Sigmoid colon (tissue), 7 donors: ENCODE results near the gene TMPRSS9. TPM values are rescaled to one million over a fixed set of nuclear protein-coding genes. Genes with fewer than 3 reads are reported as not detected.

Source experiments
- DNase-seq: peaks from one replicate; pipeline ENCODE4 v3.0.0-alpha.2; 2019
- H3K27ac ChIP-seq, 4 donors: fragments of 200-600 bp; sonication (generic); one replicate each; pipeline ENCODE4 v1.5.1; 2016 to 2019; ENCODE audit warnings: mild to moderate bottlenecking in 1 of 4
- H3K27me3 ChIP-seq, 3 donors: fragments of 200-600 bp; sonication (generic); one replicate each; pipeline ENCODE4 v1.5.1; 2019; ENCODE audit warnings: mild to moderate bottlenecking in 1 of 3
- H3K36me3 ChIP-seq, 4 donors: fragments of 200-600 bp; sonication (generic); one replicate each; pipeline ENCODE4 v1.5.1; 2016 to 2019
- H3K4me1 ChIP-seq, 4 donors: fragments of 200-600 bp; sonication (generic); one replicate each; pipeline ENCODE4 v1.5.1; 2017 to 2019
- H3K4me3 ChIP-seq, 4 donors: fragments of 200-600 bp; sonication (generic); one replicate each; pipeline ENCODE4 v1.5.1; 2017 to 2019; ENCODE audit warnings: mild to moderate bottlenecking in 2 of 4, moderate library complexity in 1 of 4
- H3K9me3 ChIP-seq, 4 donors: fragments of 200-600 bp in 3 of 4; sonication (generic) in 3 of 4; one replicate each; pipeline versions ENCODE4 v1.5.1 to v1.6.1; 2013 to 2019
- CTCF ChIP-seq, 4 experiments: fragments of 450-650 bp in 3 of 4; fragments of 200-600 bp in 1 of 4; IDR thresholded peaks; one replicate each; pipeline ENCODE4 v1.5.1; 2016 to 2019; ENCODE audit warnings: antibody characterized with exemption in 4 of 4, mild to moderate bottlenecking in 3 of 4, moderate library complexity in 2 of 4
- EP300 ChIP-seq, 4 donors: sonication (generic); formaldehyde crosslinking; IDR thresholded peaks; one replicate each; pipeline ENCODE4 v1.6.1; 2017; ENCODE audit warnings: antibody characterized with exemption in 4 of 4
- POLR2A ChIP-seq, 2 donors: fragments of 450-650 bp; IDR thresholded peaks; one replicate each; pipeline ENCODE4 v1.6.1; 2016; ENCODE audit warnings: antibody characterized with exemption in 2 of 2, mild to moderate bottlenecking in 2 of 2, moderate library complexity in 2 of 2
- POLR2AphosphoS5 ChIP-seq, 4 donors: sonication (generic); formaldehyde crosslinking; IDR thresholded peaks; one replicate each; pipeline ENCODE4 v1.6.1; 2017; ENCODE audit warnings: antibody characterized with exemption in 4 of 4
- WGBS, 2 donors: extraction: QIAGEN DNeasy Blood & Tissue Kit; methylation state at CpG; one replicate each; pipeline ENCODE4 v1.1.7; 2013; 5-methylcytosine and 5-hydroxymethylcytosine counted together
- intact Hi-C: fragments of 100-400 bp; cut with DNase I; formaldehyde crosslinking; loops from one replicate; pipeline ENCODE4 v1.15.1; 2023
- polyA plus RNA-seq, 3 donors: library from polyadenylated mRNA; stranded (reverse); fragments of 200-250 nt; gene quantifications; one replicate each; pipeline ENCODE4 v1.2.3, GENCODE V29; 2013
- total RNA-seq, 4 donors: library from RNA; depleted of rRNA; stranded (reverse); fragments of >200 nt; gene quantifications; one replicate each; pipeline ENCODE4 v1.1.0, GENCODE V29; 2016
- donor health status: healthy with polysubstance abuse.
- donor health status: Bipolar disorder and iron deficiency.
- donor health status: healthy.

The TMPRSS9 gene
- total and polyA plus RNA-seq, 7 donors = 0.16 to 0.68 (median 0.27) TPM; not detected in 3

DNA sequence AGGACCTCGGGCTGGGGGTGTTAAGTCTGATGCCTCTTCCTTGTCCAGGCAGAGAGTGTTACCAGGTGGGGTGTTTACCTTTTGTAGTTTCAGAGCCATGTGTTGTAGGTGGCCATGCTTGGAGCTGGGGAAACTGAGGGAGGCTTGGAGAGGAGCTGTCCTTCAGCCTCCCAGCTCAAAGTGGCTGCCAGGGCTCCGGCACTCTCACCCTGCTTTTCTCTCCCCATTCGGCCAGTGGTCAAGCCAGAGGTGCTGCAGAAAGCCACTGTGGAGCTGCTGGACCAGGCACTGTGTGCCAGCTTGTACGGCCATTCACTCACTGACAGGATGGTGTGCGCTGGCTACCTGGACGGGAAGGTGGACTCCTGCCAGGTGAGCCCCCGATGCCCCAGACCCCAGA is 50.0 kb downstream of the TMPRSS9 start:
- Histone ChIP-seq H3K36me3 (no peaks in the 10 kb centered on the region), H3K4me1 (no peaks in the 10 kb centered on the region), H3K9me3 (no peaks in the 10 kb centered on the region), H3K27me3 (peaks cover 0 to 11% (median 0%) of the 10 kb centered on the region in 3 donors), H3K27ac (no peak overlapping the region), H3K4me3 (no peak overlapping the region)
- WGBS, 2 donors = 94 to 97% methylated on average over 7 of the region's 7 CpGs
- TF ChIP-seq EP300 (IDR thresholded peaks at IDR 0.05) (no peak), POLR2A (IDR thresholded peaks at IDR 0.05) (no peak), POLR2AphosphoS5 (IDR thresholded peaks at IDR 0.05) (no peak), CTCF (IDR thresholded peaks at IDR 0.05) (no peak)
- intact Hi-C loops = no loop called here
- DNase-seq = no peak

DNA sequence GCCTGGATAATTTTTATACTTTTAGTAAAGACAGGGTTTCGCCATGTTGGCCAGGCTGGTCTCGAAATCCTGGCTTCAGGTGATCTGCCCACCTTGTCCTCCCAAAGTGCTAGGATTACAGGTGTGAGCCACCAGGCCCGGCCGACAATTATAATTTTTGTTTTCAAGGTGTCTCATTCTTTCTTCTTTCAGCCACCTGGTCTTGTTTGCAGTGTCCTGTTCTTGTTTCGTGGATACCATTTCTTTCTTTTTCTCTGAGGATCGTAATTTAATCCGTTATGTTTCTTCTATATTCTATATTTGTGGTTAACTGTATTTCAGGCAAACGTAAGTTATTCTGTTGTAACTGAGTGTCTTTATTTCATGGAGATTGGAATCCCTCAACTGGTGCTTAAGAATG is 51.6 kb downstream of the TMPRSS9 start:
- Histone ChIP-seq H3K27ac (no peak overlapping the region), H3K27me3 (peaks cover 0 to 11% (median 0%) of the 10 kb centered on the region in 3 donors), H3K36me3 (peaks cover 0 to 5% (median 2%) of the 10 kb centered on the region in 4 donors), H3K4me1 (no peaks in the 10 kb centered on the region), H3K9me3 (no peaks in the 10 kb centered on the region), H3K4me3 (no peak overlapping the region)
- intact Hi-C loops = no loop called here
- no peak for TF ChIP-seq EP300 (IDR thresholded peaks at IDR 0.05)
- no peak for TF ChIP-seq CTCF (IDR thresholded peaks at IDR 0.05)
- no peak for TF ChIP-seq POLR2AphosphoS5 (IDR thresholded peaks at IDR 0.05)
- TF ChIP-seq POLR2A (IDR thresholded peaks at IDR 0.05) = no peak
- 92 to 93% methylated on average over 8 of the region's 8 CpGs for WGBS, 2 donors
- DNase-seq = no peak

DNA sequence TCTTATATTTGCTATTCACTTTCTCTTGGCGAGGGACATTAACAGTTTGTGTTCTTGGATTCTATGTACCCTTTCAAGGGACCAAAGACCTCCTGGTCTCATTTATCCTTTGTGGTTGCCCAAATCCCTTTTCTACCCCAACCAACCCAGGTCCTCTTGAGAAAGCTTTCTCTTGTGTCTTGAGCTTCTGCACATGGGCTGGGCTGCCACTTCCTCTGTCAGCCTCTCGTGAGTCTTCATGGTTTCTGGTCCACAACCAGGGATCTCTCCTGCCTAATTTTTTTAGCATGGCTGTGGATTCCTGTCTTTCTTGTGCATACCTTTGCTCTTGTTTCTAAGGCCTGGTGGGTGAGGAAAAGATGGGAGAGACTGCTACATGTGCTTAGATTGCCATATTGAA is 52.4 kb downstream of the TMPRSS9 start:
- Histone ChIP-seq H3K4me1 (no peaks in the 10 kb centered on the region), H3K36me3 (peaks cover 0 to 11% (median 2%) of the 10 kb centered on the region in 4 donors), H3K27ac (no peak overlapping the region), H3K4me3 (no peak overlapping the region), H3K9me3 (no peaks in the 10 kb centered on the region), H3K27me3 (peaks cover 0 to 11% (median 0%) of the 10 kb centered on the region in 3 donors)
- no peak for DNase-seq
- intact Hi-C loops = no loop called here
- TF ChIP-seq POLR2A (IDR thresholded peaks at IDR 0.05) (no peak), CTCF (IDR thresholded peaks at IDR 0.05) (no peak), EP300 (IDR thresholded peaks at IDR 0.05) (no peak), POLR2AphosphoS5 (IDR thresholded peaks at IDR 0.05) (no peak)
- WGBS, 2 donors = 51 to 53% methylated on average over 2 of the region's 2 CpGs

DNA sequence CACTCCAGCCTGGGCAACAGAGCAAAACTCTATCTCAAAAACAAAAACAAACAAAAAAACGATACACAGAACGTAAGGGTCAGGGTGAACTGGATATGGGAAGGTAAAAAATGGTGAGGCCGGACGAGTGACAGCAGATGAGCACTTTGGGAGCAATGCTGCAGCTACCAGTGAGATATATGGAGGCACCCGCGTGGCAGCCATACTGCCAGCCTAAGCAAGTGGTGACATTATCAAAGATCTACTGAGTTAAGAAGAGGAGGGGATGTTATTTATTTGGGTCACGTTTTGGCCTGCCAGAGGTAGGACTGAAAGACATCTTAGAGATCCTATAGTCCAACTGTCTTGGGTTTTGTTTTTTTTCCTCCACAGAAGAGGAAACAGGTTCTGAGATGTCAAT is 53.1 kb downstream of the TMPRSS9 start:
- Histone ChIP-seq H3K4me1 (no peaks in the 10 kb centered on the region), H3K27me3 (peaks cover 0 to 9% (median 0%) of the 10 kb centered on the region in 3 donors), H3K27ac (no peak overlapping the region), H3K4me3 (no peak overlapping the region), H3K36me3 (peaks cover 0 to 16% (median 2%) of the 10 kb centered on the region in 4 donors), H3K9me3 (no peaks in the 10 kb centered on the region)
- no peak for DNase-seq
- 66 to 88% methylated on average over 7 of the region's 7 CpGs for WGBS, 2 donors
- no peak for TF ChIP-seq EP300 (IDR thresholded peaks at IDR 0.05)
- no peak for TF ChIP-seq CTCF (IDR thresholded peaks at IDR 0.05)
- no peak for TF ChIP-seq POLR2AphosphoS5 (IDR thresholded peaks at IDR 0.05)
- intact Hi-C loops = no loop called here

- no peak for DNase-seq
- Histone ChIP-seq H3K27ac (no peak overlapping the region), H3K27me3 (peaks cover 0 to 4% (median 0%) of the 10 kb centered on the region in 3 donors), H3K4me1 (no peaks in the 10 kb centered on the region), H3K4me3 (no peak overlapping the region), H3K9me3 (no peaks in the 10 kb centered on the region), H3K36me3 (peaks cover 0 to 16% (median 2%) of the 10 kb centered on the region in 4 donors)
- 86 to 96% methylated on average over 16 of the region's 16 CpGs for WGBS, 2 donors
- intact Hi-C loops = no loop called here
- TF ChIP-seq POLR2AphosphoS5 (IDR thresholded peaks at IDR 0.05) (no peak), POLR2A (IDR thresholded peaks at IDR 0.05) (no peak), CTCF (IDR thresholded peaks at IDR 0.05) (no peak), EP300 (IDR thresholded peaks at IDR 0.05) (no peak)
Measured at GRCh38 chr19:2413629-2414028, 53.6 kb downstream of the TMPRSS9 start.
